Prostate gland (tissue), 2 donors: ENCODE measurements around the gene E4F1. TPM values are rescaled to one million over a fixed set of nuclear protein-coding genes. Genes with fewer than 3 reads are reported as not detected.

Source experiments
- DNase-seq: peaks from one replicate; pipeline ENCODE4 v3.0.0-alpha.2; 2019; ENCODE audit warnings: low spot score
- H3K27ac ChIP-seq, 2 donors: fragments of 200-600 bp; sonication (generic); 2 replicates each; pipeline ENCODE4 v1.5.1; 2017 to 2019
- H3K27me3 ChIP-seq: fragments of 200-600 bp; sonication (generic); replicated peaks from 2 replicates; pipeline ENCODE4 v1.5.1; 2019; ENCODE audit not compliant: insufficient read depth
- H3K36me3 ChIP-seq, 2 donors: fragments of 200-600 bp; sonication (generic); 1 replicate in 1 of 2; 2 replicates in 1 of 2; pipeline versions ENCODE4 v1.5.1 to v1.8.1; 2017 to 2019
- H3K4me1 ChIP-seq: fragments of 200-600 bp; sonication (generic); replicated peaks from 2 replicates; pipeline ENCODE4 v1.5.1; 2019
- H3K4me3 ChIP-seq, 2 donors: fragments of 200-600 bp; sonication (generic); 2 replicates each; pipeline ENCODE4 v1.5.1; 2017 to 2019
- H3K9me3 ChIP-seq: fragments of 200-600 bp; sonication (generic); 2 replicates; pipeline ENCODE4 v1.5.1; 2017
- CTCF ChIP-seq, 4 experiments: fragments of 200-600 bp in 2 of 4; fragments of 450-650 bp in 2 of 4; sonication (generic) in 2 of 4; IDR thresholded peaks; 1 replicate in 3 of 4; 2 replicates in 1 of 4; pipeline ENCODE4 v1.5.1; 2016 to 2019; ENCODE audit warnings: antibody characterized with exemption in 4 of 4, mild to moderate bottlenecking in 2 of 4, moderate library complexity in 2 of 4
- POLR2A ChIP-seq: fragments of 450-650 bp; IDR thresholded peaks from one replicate; pipeline ENCODE4 v1.6.1; 2016; ENCODE audit warnings: antibody characterized with exemption, mild to moderate bottlenecking
- POLR2AphosphoS5 ChIP-seq: sonication (generic); formaldehyde crosslinking; IDR thresholded peaks from one replicate; pipeline ENCODE4 v1.6.1; 2017; ENCODE audit warnings: antibody characterized with exemption
- WGBS: methylation state at CpG from one replicate; pipeline ENCODE4 v1.1.5; 2018; 5-methylcytosine and 5-hydroxymethylcytosine counted together
- intact Hi-C: fragments of 100-400 bp; cut with DNase I; formaldehyde crosslinking; loops from one replicate; pipeline ENCODE4 v1.14.2; 2022
- total RNA-seq, 2 donors: library from RNA; depleted of rRNA; stranded (reverse); fragments of >200 nt; gene quantifications; one replicate each; pipeline ENCODE4 v1.1.0, GENCODE V29; 2016

E4F1 gene
- total RNA-seq, 2 donors from 2014 or later = 38.7 to 69.1 TPM

GRCh38 chr16:2277466-2278271, 54.3 kb downstream of the E4F1 start:
- H3K27me3 ChIP-seq = no peaks in the 10 kb centered on the region
- no peak overlapping the region for H3K27ac ChIP-seq
- intact Hi-C loops = no loop called here
- 83% methylated on average over 25 of the region's 25 CpGs for WGBS
- TF ChIP-seq POLR2AphosphoS5 (no peak), CTCF (IDR thresholded peaks at IDR 0.05) (no peak), POLR2A (no peak)
- no peaks in the 10 kb centered on the region for H3K4me1 ChIP-seq
- no peaks in the 10 kb centered on the region for H3K36me3 ChIP-seq
- DNase-seq = no peak
- no peaks in the 10 kb centered on the region for H3K9me3 ChIP-seq
- no peak overlapping the region for H3K4me3 ChIP-seq

GRCh38 chr16:2278272-2278608, 54.8 kb downstream of the E4F1 start:
- no peak for TF ChIP-seq POLR2A
- Histone ChIP-seq H3K4me3 (no peak overlapping the region), H3K9me3 (no peaks in the 10 kb centered on the region), H3K27me3 (no peaks in the 10 kb centered on the region), H3K4me1 (no peaks in the 10 kb centered on the region), H3K27ac (no peak overlapping the region), H3K36me3 (no peaks in the 10 kb centered on the region)
- WGBS = 82% methylated on average over 14 of the region's 14 CpGs
- intact Hi-C loops = no loop called here
- DNase-seq = no peak

GRCh38 chr16:2278956-2279800, 55.8 kb downstream of the E4F1 start:
- no peaks in the 10 kb centered on the region for H3K9me3 ChIP-seq
- H3K4me1 ChIP-seq = no peaks in the 10 kb centered on the region
- no peak for DNase-seq
- H3K27me3 ChIP-seq = no peaks in the 10 kb centered on the region
- WGBS = 89% methylated on average over 26 of the region's 26 CpGs
- H3K4me3 ChIP-seq = no peak overlapping the region
- H3K36me3 ChIP-seq = no peaks in the 10 kb centered on the region
- no peak overlapping the region for H3K27ac ChIP-seq
- TF ChIP-seq POLR2AphosphoS5 = no peak
- no peak for TF ChIP-seq POLR2A
- intact Hi-C loops = no loop called here

- no peaks in the 10 kb centered on the region for H3K9me3 ChIP-seq
- no peaks in the 10 kb centered on the region for H3K4me1 ChIP-seq
- no peak for DNase-seq
- TF ChIP-seq CTCF (IDR thresholded peaks at IDR 0.05) = no peak
- TF ChIP-seq POLR2AphosphoS5 = no peak
- H3K36me3 ChIP-seq = no peaks in the 10 kb centered on the region
- no peaks in the 10 kb centered on the region for H3K27me3 ChIP-seq
- no peak overlapping the region for H3K4me3 ChIP-seq
- WGBS = 87% methylated on average over 8 of the region's 8 CpGs
- no peak overlapping the region for H3K27ac ChIP-seq
- intact Hi-C loops = no loop called here
Observed at GRCh38 chr16:2280461-2280860, 57.1 kb downstream of the E4F1 start.

- H3K9me3 ChIP-seq = no peaks in the 10 kb centered on the region
- no peak for DNase-seq
- H3K27me3 ChIP-seq = no peaks in the 10 kb centered on the region
- no peaks in the 10 kb centered on the region for H3K36me3 ChIP-seq
- H3K4me3 ChIP-seq = no peak overlapping the region
- no peak for TF ChIP-seq CTCF (IDR thresholded peaks at IDR 0.05)
- no peak for TF ChIP-seq POLR2AphosphoS5
- TF ChIP-seq POLR2A = no peak
- H3K27ac ChIP-seq = no peak overlapping the region
- 77% methylated on average over 24 of the region's 24 CpGs for WGBS
- intact Hi-C loops = no loop called here
- no peaks in the 10 kb centered on the region for H3K4me1 ChIP-seq
Observed at GRCh38 chr16:2280981-2281542, 57.7 kb downstream of the E4F1 start.
